GM12878 (cell line): ENCODE data around the gene XRCC4. TPM values are rescaled to one million over a fixed set of nuclear protein-coding genes. Genes with fewer than 3 reads are reported as not detected.
A peak's percentile ranks its signal among the peaks of the same experiment; 100 is the strongest.

Experiments used
- ATAC-seq: fragments of 200-7000 bp; cut with Tn5 transposase; 3 replicates; pipeline ENCODE4 v1.9.1; 2020; ENCODE audit warnings: mild to moderate bottlenecking, moderate library complexity
- BruUV-seq: library from RNA; stranded (reverse); fragments of 400-500 nt; replicated peaks from 2 replicates; lab custom pipeline; 2021; lab: Mats Ljungman, UMichigan
- CTCF ChIA-PET: fragments of 300-600 bp; sonication (Branson Sonifier 250); formaldehyde crosslinking; extraction: SDS; loops from one replicate; lab custom pipeline; 2021; ENCODE audit warnings: inconsistent platforms; lab: Yijun Ruan, JAX
- POLR2A ChIA-PET: fragments of 350-600 bp; formaldehyde crosslinking; extraction: SDS; loops from one replicate; lab custom pipeline; 2021; ENCODE audit warnings: inconsistent platforms; lab: Charles Lee
- RAD21 ChIA-PET: fragments of 300-600 bp; sonication (Branson Sonifier 250); formaldehyde crosslinking; loops from one replicate; lab custom pipeline; 2023; ENCODE audit warnings: antibody characterized with exemption; ENCODE audit not compliant: unreplicated experiment; lab: Charles Lee
- SMC1A ChIA-PET: fragments of 300-600 bp; sonication (Branson Sonifier 250); formaldehyde crosslinking; loops from one replicate; lab custom pipeline; 2023; ENCODE audit not compliant: unreplicated experiment, uncharacterized antibody; lab: Charles Lee
- DNase-seq: peaks from one replicate; pipeline ENCODE4 v3.0.0-alpha.2; 2011; ENCODE audit warnings: low read depth, low spot score
- FAIRE-seq: peaks from 3 replicates; lab custom pipeline; 2011; peaks lifted over from hg19 to GRCh38; lab: Jason Lieb, UNC
- H2AFZ ChIP-seq: 2 replicates; pipeline ENCODE4 v1.6.0; 2011; ENCODE audit warnings: low read depth, low read length, control low read depth; ENCODE audit not compliant: control insufficient read depth
- H3K27ac ChIP-seq: 2 replicates; pipeline ENCODE4 v1.5.1; 2011; ENCODE audit warnings: control low read depth; ENCODE audit not compliant: control insufficient read depth, insufficient read depth
- H3K27me3 ChIP-seq, 2 experiments: replicated peaks in 1 of 2; 2 replicates each; pipeline versions ENCODE4 v1.6.0 to v1.6.1; 2011; ENCODE audit warnings: low read length in 1 of 2; ENCODE audit not compliant: control insufficient read depth in 2 of 2, insufficient read depth in 2 of 2
- H3K36me3 ChIP-seq, 2 experiments: 2 replicates each; pipeline ENCODE4 v1.5.1; 2011; ENCODE audit warnings: low read length in 1 of 2; ENCODE audit not compliant: control insufficient read depth in 2 of 2, insufficient read depth in 2 of 2
- H3K4me1 ChIP-seq: 2 replicates; pipeline ENCODE4 v1.6.1; 2011; ENCODE audit warnings: mild to moderate bottlenecking, low read length, moderate library complexity, mixed read lengths; ENCODE audit not compliant: control insufficient read depth, insufficient read depth
- H3K4me2 ChIP-seq: 2 replicates; pipeline ENCODE4 v1.6.0; 2011; ENCODE audit warnings: control low read depth; ENCODE audit not compliant: control insufficient read depth, insufficient read depth
- H3K4me3 ChIP-seq: fragments of 200-600 bp; sonication (generic); 2 replicates; pipeline ENCODE4 v1.5.1; 2016
- H3K79me2 ChIP-seq: 2 replicates; pipeline ENCODE4 v1.6.0; 2011; ENCODE audit warnings: low read length; ENCODE audit not compliant: control insufficient read depth, insufficient read depth
- H3K9ac ChIP-seq: 2 replicates; pipeline ENCODE4 v1.8.0; 2011; ENCODE audit warnings: low read length, control low read depth, mixed read lengths; ENCODE audit not compliant: control insufficient read depth, insufficient read depth
- H3K9me3 ChIP-seq: replicated peaks from 3 replicates; pipeline ENCODE4 v1.5.1; 2011; ENCODE audit warnings: mild to moderate bottlenecking, low read length; ENCODE audit not compliant: control insufficient read depth, insufficient read depth
- H4K20me1 ChIP-seq: 2 replicates; pipeline ENCODE4 v1.6.0; 2011; ENCODE audit not compliant: control insufficient read depth, insufficient read depth
- BACH1 ChIP-seq: fragments of 450-650 bp; IDR thresholded peaks from 2 replicates; pipeline ENCODE4 v1.6.1; 2017; ENCODE audit warnings: mild to moderate bottlenecking, borderline replicate concordance
- E2F4 ChIP-seq: IDR thresholded peaks from 2 replicates; pipeline ENCODE4 v1.6.1; 2012; ENCODE audit warnings: low read depth, low read length, improper control_type of control experiment
- FOXK2 ChIP-seq: fragments of 450-650 bp; IDR thresholded peaks from 2 replicates; pipeline ENCODE4 v1.6.1; 2017; ENCODE audit warnings: mild to moderate bottlenecking, moderate library complexity
- IRF4 ChIP-seq: IDR thresholded peaks from 2 replicates; pipeline ENCODE4 v1.6.1; 2011; ENCODE audit warnings: low read depth, low read length
- MEF2A ChIP-seq: IDR thresholded peaks from 2 replicates; pipeline ENCODE4 v1.6.1; 2011; ENCODE audit warnings: low read depth, mild to moderate bottlenecking, low read length, moderate library complexity; ENCODE audit not compliant: insufficient read depth
- NFIC ChIP-seq: IDR thresholded peaks from 2 replicates; pipeline ENCODE4 v1.6.1; 2012; ENCODE audit warnings: low read depth, mild to moderate bottlenecking, inconsistent platforms, low read length, moderate library complexity
- NFYA ChIP-seq: IDR thresholded peaks from 2 replicates; pipeline ENCODE4 v1.6.1; 2011; ENCODE audit warnings: low read depth, mild to moderate bottlenecking, low read length, improper control_type of control experiment, borderline replicate concordance
- POLR2A ChIP-seq: IDR thresholded peaks from 2 replicates; pipeline ENCODE4 v1.6.1; 2011; ENCODE audit warnings: low read depth, mild to moderate bottlenecking, low read length
- REST ChIP-seq: IDR thresholded peaks from 2 replicates; pipeline ENCODE4 v1.6.1; 2012; ENCODE audit warnings: mild to moderate bottlenecking, low read depth, low read length
- STAT1 ChIP-seq: fragments of 450-650 bp; conservative IDR thresholded peaks from 2 replicates; pipeline ENCODE4 v1.6.1; 2014; ENCODE audit warnings: antibody characterized with exemption, mild to moderate bottlenecking
- SUZ12 ChIP-seq: fragments of 200-600 bp; sonication (generic); IDR thresholded peaks from one replicate; pipeline ENCODE4 v1.6.1; 2018; ENCODE audit warnings: antibody characterized with exemption, mild to moderate bottlenecking; ENCODE audit not compliant: unreplicated experiment
- WGBS: methylation state at CpG from one replicate; pipeline ENCODE4 v1.1.6; 2016; ENCODE audit warnings: low lambda C conversion rate; ENCODE audit not compliant: insufficient replicate concordance, insufficient coverage; ENCODE audit errors: missing lambda C conversion rate; 5-methylcytosine and 5-hydroxymethylcytosine counted together
- in situ Hi-C: fragments of 300-500 bp; cut with MboI; formaldehyde crosslinking; loops from 9 replicates; pipeline ENCODE4 v1.14.3; 2018; ENCODE audit warnings: mixed read lengths
- intact Hi-C: fragments of 100-400 bp; cut with micrococcal nuclease; formaldehyde crosslinking; loops from one replicate; pipeline ENCODE4 v1.14.2; 2022; ENCODE audit not compliant: unreplicated experiment
- polyA plus RNA-seq, 11 experiments: library from polyadenylated mRNA; depleted of rRNA in 4 of 11; unstranded in 6 of 11; stranded (reverse) in 5 of 11; fragments of >200 nt; fragmentation: Nextera tagmentation in 4 of 11; fragmentation: Illumina TruSeq in 1 of 11; extraction: Ambion mirVana in 4 of 11; extraction: Trizol in 1 of 11; gene quantifications; 1 replicate in 1 of 11; 2 replicates in 10 of 11; pipeline versions ENCODE4 v1.2.1 to v1.2.3, GENCODE V29; 2011 to 2016; ENCODE audit warnings: inconsistent platforms in 2 of 11, missing spikeins in 2 of 11, low read depth in 1 of 11
- total RNA-seq, 4 experiments: library from RNA; depleted of rRNA in 3 of 4; stranded (reverse); fragments of >200 nt in 3 of 4; fragmentation: Illumina TruSeq in 1 of 4; extraction: Trizol in 1 of 4; gene quantifications; 2 replicates each; pipeline versions ENCODE4 v1.2.1 to v1.2.3, GENCODE V29; 2013 to 2021

The XRCC4 gene
- total and polyA plus RNA-seq, 10 of the 15 experiments (the other 5 are each of a cell fraction or from before 2014, with no cell fraction given) = 12.1 to 53.6 (median 25.8) TPM

- no peak overlapping the region for H3K4me2 ChIP-seq
- H3K9me3 ChIP-seq = no peaks in the 10 kb centered on the region
- H3K4me1 ChIP-seq = no peaks in the 10 kb centered on the region
- WGBS = 3% methylated on average over 1 of the region's 1 CpG
- no peak overlapping the region for H3K4me3 ChIP-seq
- ATAC-seq (no peak), DNase-seq (no peak), FAIRE-seq (peak; percentile 47)
- CTCF ChIA-PET = no interaction called here
- in situ Hi-C loops (no loop called here), intact Hi-C loops (no loop called here)
- no TSS peak for BruUV-seq
- H3K27me3 ChIP-seq = no peaks in the 10 kb centered on the region
- no peaks in the 10 kb centered on the region for H3K79me2 ChIP-seq
- SMC1A ChIA-PET = no interaction called here
- no peak for TF ChIP-seq MEF2A
- TF ChIP-seq IRF4 = no peak
- no peak for TF ChIP-seq STAT1
- no peak for TF ChIP-seq FOXK2
- no peak for TF ChIP-seq BACH1
- no peak for TF ChIP-seq E2F4
- no peak for TF ChIP-seq REST
- no peak for TF ChIP-seq NFYA
- no peak for TF ChIP-seq NFIC
- no peak for TF ChIP-seq SUZ12
- TF ChIP-seq POLR2A = no peak
- H3K9ac ChIP-seq = no peak overlapping the region
- POLR2A ChIA-PET = no interaction called here
- no peaks in the 10 kb centered on the region for H3K36me3 ChIP-seq
- H3K27ac ChIP-seq = no peak overlapping the region
- H2AFZ ChIP-seq = no peak overlapping the region
- RAD21 ChIA-PET = no interaction called here
- H4K20me1 ChIP-seq = no peaks in the 10 kb centered on the region
Observed at GRCh38 chr5:83251849-83252248, 174.5 kb downstream of the XRCC4 start.
